Memory B cell (primary cell): Measurements from ENCODE around the gene DPP3.
"Not testable (repeated sequence)": the region's sequence is repeated elsewhere in the genome, so short reads cannot be mapped to it uniquely, and the experiment has no call there.

ENCODE experiments used
- ATAC-seq: fragments of 150-1000 bp; cut with Tn5 transposase; 2 replicates; pipeline ENCODE4 v1.10.0; 2021; ENCODE audit warnings: low read depth, mild to moderate bottlenecking, moderate library complexity
- DNase-seq, 2 donors: peaks; one replicate each; pipeline ENCODE4 v3.0.0; 2022; ENCODE audit warnings: low spot score in 2 of 2
- H3K27ac Mint-ChIP-seq: one replicate; pipeline ENCODE4 v1.8.0; 2022; ENCODE audit warnings: mild to moderate bottlenecking, moderate library complexity, mixed read lengths
- H3K27me3 Mint-ChIP-seq: one replicate; pipeline ENCODE4 v1.8.0; 2022; ENCODE audit warnings: mixed read lengths
- H3K36me3 Mint-ChIP-seq: one replicate; pipeline ENCODE4 v1.8.0; 2022; ENCODE audit warnings: mild to moderate bottlenecking, mixed read lengths
- H3K4me1 Mint-ChIP-seq: one replicate; pipeline ENCODE4 v1.8.0; 2022; ENCODE audit warnings: mixed read lengths
- H3K4me3 Mint-ChIP-seq: one replicate; pipeline ENCODE4 v1.8.0; 2022; ENCODE audit warnings: mild to moderate bottlenecking, moderate library complexity, mixed read lengths
- H3K9me3 Mint-ChIP-seq: one replicate; pipeline ENCODE4 v1.8.0; 2022; ENCODE audit warnings: mixed read lengths

Gene DPP3

GRCh38 chr11:66480117-66480938, at the start of gene DPP3:
Gene DPP3 (plus strand): TSS chr11:66480434. CDS start chr11:66482201, 1,767 bp downstream.
- peak; percentile 97 for ATAC-seq
- H3K27me3 Mint-ChIP-seq, result no peaks in the 10 kb centered on the region

GRCh38 chr11:66431287-66431686, 48.9 kb upstream of the DPP3 start:
- not testable (repeated sequence) for H3K9me3 Mint-ChIP-seq, H3K27ac Mint-ChIP-seq, H3K27me3 Mint-ChIP-seq, ATAC-seq, H3K4me1 Mint-ChIP-seq, H3K4me3 Mint-ChIP-seq, DNase-seq
- H3K36me3 Mint-ChIP-seq, result peaks cover 21% of the 10 kb centered on the region

More at GRCh38 chr11:66480117-66480938, at the start of gene DPP3:
- Mint-ChIP-seq H3K36me3 (no peaks in the 10 kb centered on the region), H3K4me1 (peaks cover 12% of the 10 kb centered on the region), H3K9me3 (no peaks in the 10 kb centered on the region), H3K4me3 (peak within 1 kb of the TSS; percentile 86), H3K27ac (peak within 1 kb of the TSS; percentile 73)
- peak; percentile 91 to 94 for DNase-seq

GRCh38 chr11:66431871-66432329, 48.3 kb upstream of the DPP3 start:
- not testable (repeated sequence) for H3K27me3 Mint-ChIP-seq, H3K9me3 Mint-ChIP-seq, H3K4me3 Mint-ChIP-seq, ATAC-seq, H3K4me1 Mint-ChIP-seq, H3K27ac Mint-ChIP-seq, DNase-seq
- peaks cover 25% of the 10 kb centered on the region for H3K36me3 Mint-ChIP-seq

GRCh38 chr11:66432597-66432996, 47.6 kb upstream of the DPP3 start:
- Mint-ChIP-seq H3K36me3 (peaks cover 25% of the 10 kb centered on the region), H3K9me3 (no peaks in the 10 kb centered on the region), H3K4me3 (no peak overlapping the region), H3K4me1 (no peaks in the 10 kb centered on the region), H3K27ac (no peak overlapping the region), H3K27me3 (no peaks in the 10 kb centered on the region)
- no peak for DNase-seq
- no peak for ATAC-seq

- peak overlapping the region; percentile 95 for H3K4me3 Mint-ChIP-seq
- H3K27me3 Mint-ChIP-seq, result no peaks in the 10 kb centered on the region
- ATAC-seq (no peak), DNase-seq (no peak)
- peak overlapping the region; percentile 93 for H3K27ac Mint-ChIP-seq
- H3K9me3 Mint-ChIP-seq, result no peaks in the 10 kb centered on the region
- peaks cover 13% of the 10 kb centered on the region for H3K36me3 Mint-ChIP-seq
- H3K4me1 Mint-ChIP-seq, result peaks cover 8% of the 10 kb centered on the region
These were observed 42.2 kb upstream of the DPP3 start for GRCh38 chr11:66437979-66438503.

- peaks cover 3% of the 10 kb centered on the region for H3K9me3 Mint-ChIP-seq
- ATAC-seq, result peak; percentile 92
These were observed 41.4 kb upstream of the DPP3 start, which contains the start of gene MRPL11 for GRCh38 chr11:66438504-66439466. Gene MRPL11 (minus strand): TSS chr11:66438848. CDS start chr11:66438754, 94 bp downstream.

GRCh38 chr11:66440101-66440939, 39.9 kb upstream of the DPP3 start:
- DNase-seq, H3K4me3 Mint-ChIP-seq, H3K27ac Mint-ChIP-seq, H3K9me3 Mint-ChIP-seq, ATAC-seq, H3K27me3 Mint-ChIP-seq, H3K4me1 Mint-ChIP-seq: not testable (repeated sequence)
- H3K36me3 Mint-ChIP-seq, result peaks cover 11% of the 10 kb centered on the region

More at GRCh38 chr11:66438504-66439466, 41.4 kb upstream of the DPP3 start, which contains the start of gene MRPL11:
- Mint-ChIP-seq H3K4me1 (peaks cover 8% of the 10 kb centered on the region), H3K27ac (peak within 1 kb of the TSS; percentile 93), H3K27me3 (no peaks in the 10 kb centered on the region), H3K4me3 (peak within 1 kb of the TSS; percentile 95), H3K36me3 (peaks cover 15% of the 10 kb centered on the region)
- peak; percentile 85 to 92 for DNase-seq

- not testable (repeated sequence) for H3K4me1 Mint-ChIP-seq, H3K9me3 Mint-ChIP-seq, DNase-seq, H3K27me3 Mint-ChIP-seq, H3K27ac Mint-ChIP-seq, ATAC-seq, H3K4me3 Mint-ChIP-seq
- peaks cover 11% of the 10 kb centered on the region for H3K36me3 Mint-ChIP-seq
These were observed 39.3 kb upstream of the DPP3 start for GRCh38 chr11:66440940-66441282.

GRCh38 chr11:66443602-66444001, 36.6 kb upstream of the DPP3 start:
- H3K27ac Mint-ChIP-seq, result no peak overlapping the region
- no peak overlapping the region for H3K4me3 Mint-ChIP-seq
- DNase-seq, result no peak
- no peaks in the 10 kb centered on the region for H3K27me3 Mint-ChIP-seq
- ATAC-seq, result no peak
- H3K36me3 Mint-ChIP-seq, result peaks cover 5% of the 10 kb centered on the region
- peaks cover 3% of the 10 kb centered on the region for H3K4me1 Mint-ChIP-seq
- peaks cover 5% of the 10 kb centered on the region for H3K9me3 Mint-ChIP-seq

GRCh38 chr11:66447012-66447411, 33.2 kb upstream of the DPP3 start:
- H3K27me3 Mint-ChIP-seq, result no peaks in the 10 kb centered on the region
- DNase-seq (no peak), ATAC-seq (no peak)
- H3K9me3 Mint-ChIP-seq, result peaks cover 5% of the 10 kb centered on the region
- no peaks in the 10 kb centered on the region for H3K4me1 Mint-ChIP-seq
- no peak overlapping the region for H3K27ac Mint-ChIP-seq
- peaks cover 5% of the 10 kb centered on the region for H3K36me3 Mint-ChIP-seq
- no peak overlapping the region for H3K4me3 Mint-ChIP-seq

GRCh38 chr11:66448523-66448922, 31.7 kb upstream of the DPP3 start:
- no peak overlapping the region for H3K27ac Mint-ChIP-seq
- peaks cover 4% of the 10 kb centered on the region for H3K9me3 Mint-ChIP-seq
- ATAC-seq, result no peak
- peaks cover 1% of the 10 kb centered on the region for H3K27me3 Mint-ChIP-seq
- peaks cover 4% of the 10 kb centered on the region for H3K36me3 Mint-ChIP-seq
- DNase-seq, result no peak
- no peaks in the 10 kb centered on the region for H3K4me1 Mint-ChIP-seq
- no peak overlapping the region for H3K4me3 Mint-ChIP-seq

- H3K27me3 Mint-ChIP-seq, result peaks cover 9% of the 10 kb centered on the region
- no peaks in the 10 kb centered on the region for H3K36me3 Mint-ChIP-seq
- no peaks in the 10 kb centered on the region for H3K4me1 Mint-ChIP-seq
- no peak overlapping the region for H3K4me3 Mint-ChIP-seq
- ATAC-seq (no peak), DNase-seq (no peak)
- no peaks in the 10 kb centered on the region for H3K9me3 Mint-ChIP-seq
- H3K27ac Mint-ChIP-seq, result no peak overlapping the region
These were observed 29.7 kb upstream of the DPP3 start for GRCh38 chr11:66450560-66450959.

- ATAC-seq, result no peak
- Mint-ChIP-seq H3K27me3 (peaks cover 9% of the 10 kb centered on the region), H3K36me3 (no peaks in the 10 kb centered on the region), H3K4me1 (no peaks in the 10 kb centered on the region), H3K4me3 (no peak overlapping the region), H3K27ac (no peak overlapping the region), H3K9me3 (no peaks in the 10 kb centered on the region)
- no peak for DNase-seq
These were observed 28.6 kb upstream of the DPP3 start for GRCh38 chr11:66451663-66452062.
